HG02642 (cell line): Measurements from ENCODE around the gene COX18.

Source experiments
- ATAC-seq: cut with Tn5 transposase; IDR thresholded peaks from one replicate; pipeline ENCODE4 v1.9.1; 2021; ENCODE audit warnings: mild to moderate bottlenecking; ENCODE audit not compliant: unreplicated experiment, poor library complexity

The COX18 gene, protein sequence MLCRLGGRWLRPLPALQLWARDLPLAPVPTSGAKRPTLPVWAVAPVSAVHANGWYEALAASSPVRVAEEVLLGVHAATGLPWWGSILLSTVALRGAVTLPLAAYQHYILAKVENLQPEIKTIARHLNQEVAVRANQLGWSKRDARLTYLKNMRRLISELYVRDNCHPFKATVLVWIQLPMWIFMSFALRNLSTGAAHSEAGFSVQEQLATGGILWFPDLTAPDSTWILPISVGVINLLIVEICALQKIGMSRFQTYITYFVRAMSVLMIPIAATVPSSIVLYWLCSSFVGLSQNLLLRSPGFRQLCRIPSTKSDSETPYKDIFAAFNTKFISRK

DNA sequence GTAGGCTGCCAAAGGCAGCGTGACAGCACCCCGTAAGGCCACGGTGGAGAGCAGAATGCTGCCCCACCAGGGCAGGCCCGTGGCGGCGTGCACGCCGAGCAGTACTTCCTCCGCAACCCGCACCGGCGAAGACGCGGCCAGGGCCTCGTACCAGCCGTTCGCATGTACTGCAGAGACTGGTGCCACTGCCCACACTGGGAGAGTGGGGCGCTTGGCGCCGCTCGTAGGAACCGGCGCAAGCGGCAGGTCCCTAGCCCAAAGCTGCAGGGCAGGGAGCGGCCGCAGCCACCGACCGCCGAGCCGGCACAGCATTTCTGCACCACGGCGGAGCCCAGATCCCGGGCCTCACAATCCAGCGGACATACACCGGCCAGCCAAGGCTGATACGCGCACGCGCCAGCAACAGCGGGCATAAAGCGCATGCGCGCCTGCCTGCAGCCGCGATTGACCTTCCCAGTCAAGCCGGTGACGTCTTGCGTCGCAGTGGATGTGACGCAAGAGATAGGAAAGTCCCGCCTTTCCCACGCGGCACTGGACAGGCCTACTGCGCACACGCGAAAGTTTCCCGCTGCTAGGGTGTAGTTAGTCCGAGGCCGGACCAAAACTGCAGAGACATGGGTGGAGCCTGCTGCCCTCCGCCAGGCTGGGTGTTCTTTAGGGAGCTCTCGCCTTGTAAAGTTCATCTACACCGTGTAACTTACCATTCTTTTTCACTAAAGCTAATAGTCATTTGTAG lies at the start of gene COX18:
TSS of gene COX18 (minus strand) at position 379 of the 736 bp plus-strand sequence. CDS start at position 312, 67 bp downstream.
- peak; percentile 85 for ATAC-seq

DNA sequence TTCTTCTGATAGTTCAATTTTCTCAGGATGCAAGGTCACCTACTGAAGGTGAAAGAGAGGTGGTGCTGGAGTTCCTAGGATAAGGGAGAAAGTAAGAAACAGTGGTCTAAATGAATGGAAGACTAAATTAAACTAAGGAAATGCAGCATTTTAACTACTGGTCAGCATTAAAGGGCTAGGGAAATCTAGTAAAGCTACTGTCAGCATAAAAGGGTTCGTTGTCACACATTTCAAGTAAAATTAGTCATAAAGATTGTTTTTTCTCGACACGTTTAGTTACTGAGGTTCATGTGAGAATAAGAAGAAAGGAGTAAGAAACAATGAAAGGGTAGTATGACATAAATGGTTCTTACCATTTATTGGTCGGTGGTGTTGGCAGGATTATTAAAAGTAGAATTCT lies 40.0 kb upstream of the COX18 start:
- ATAC-seq = no peak

DNA sequence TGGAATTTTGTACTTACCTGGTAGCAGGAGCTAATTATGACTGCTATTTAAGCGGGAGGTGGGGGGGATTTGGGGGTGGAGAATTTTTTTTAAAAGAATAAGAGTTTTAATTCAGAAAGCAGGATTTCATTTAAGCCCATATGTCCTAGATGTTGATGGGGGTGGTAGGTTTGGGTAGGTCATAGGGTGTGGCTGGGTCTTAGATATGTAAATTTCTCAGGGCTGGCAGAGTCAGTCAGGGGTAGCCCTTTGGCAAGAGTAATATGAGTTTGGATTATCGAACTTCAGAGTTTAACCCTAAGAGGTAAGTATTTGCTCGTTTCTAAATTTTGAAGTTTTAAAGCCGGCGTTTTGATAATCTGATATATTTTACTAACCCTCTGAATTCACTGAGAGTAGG lies 35.2 kb upstream of the COX18 start:
- no peak for ATAC-seq

DNA sequence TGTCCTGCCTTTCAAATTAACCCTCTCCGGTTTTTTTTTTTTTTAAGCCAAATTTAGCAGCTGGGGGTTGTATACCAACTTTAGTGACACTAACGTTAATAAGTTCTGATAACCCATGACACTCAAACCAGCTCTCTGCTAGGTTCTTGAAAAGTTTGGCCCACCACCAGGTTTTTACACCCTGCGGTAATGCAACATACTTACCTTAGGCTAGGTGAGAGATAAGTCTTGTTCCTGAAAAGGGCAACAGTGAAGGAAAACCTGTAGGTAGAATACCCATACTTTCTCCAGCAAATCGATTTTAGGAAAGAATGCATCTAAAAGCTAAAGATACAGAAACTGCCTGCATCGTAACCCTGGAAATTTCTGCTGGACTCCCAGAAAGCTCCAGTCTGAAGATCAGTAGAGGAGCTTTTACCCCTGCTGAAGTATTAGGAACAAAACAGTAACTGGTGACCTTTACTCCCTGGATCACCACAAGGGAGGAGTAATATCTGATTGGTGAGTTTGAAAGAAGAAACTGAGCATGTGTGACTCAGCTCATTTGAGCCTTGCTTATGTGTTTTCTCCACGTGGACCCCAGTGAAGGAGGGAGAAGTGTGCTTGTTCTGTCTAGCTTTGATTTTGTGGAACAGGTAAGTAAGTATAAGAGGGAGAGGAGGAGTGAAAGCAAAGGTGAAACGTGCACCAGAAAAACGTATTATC lies 34.4 kb upstream of the COX18 start:
- ATAC-seq = no peak

DNA sequence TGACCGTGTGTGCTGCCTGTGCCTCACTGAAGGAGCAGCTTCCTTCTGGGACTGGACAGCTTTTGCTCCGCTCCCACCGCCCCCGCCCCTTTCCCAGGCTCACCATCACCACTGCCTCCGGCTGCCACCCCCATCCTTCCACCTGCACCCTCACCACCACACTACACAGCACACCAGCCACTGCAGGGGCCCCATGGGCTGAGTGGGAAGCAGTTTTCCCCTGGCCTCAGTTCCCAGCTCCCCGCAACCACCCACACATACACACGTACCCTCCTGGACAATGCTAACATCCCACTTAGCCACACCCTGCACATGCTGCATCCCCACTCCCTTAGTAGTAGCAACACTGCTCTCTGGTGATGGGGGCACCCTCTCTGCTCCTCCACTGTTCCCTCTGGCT lies 29.6 kb upstream of the COX18 start:
- no peak for ATAC-seq

DNA sequence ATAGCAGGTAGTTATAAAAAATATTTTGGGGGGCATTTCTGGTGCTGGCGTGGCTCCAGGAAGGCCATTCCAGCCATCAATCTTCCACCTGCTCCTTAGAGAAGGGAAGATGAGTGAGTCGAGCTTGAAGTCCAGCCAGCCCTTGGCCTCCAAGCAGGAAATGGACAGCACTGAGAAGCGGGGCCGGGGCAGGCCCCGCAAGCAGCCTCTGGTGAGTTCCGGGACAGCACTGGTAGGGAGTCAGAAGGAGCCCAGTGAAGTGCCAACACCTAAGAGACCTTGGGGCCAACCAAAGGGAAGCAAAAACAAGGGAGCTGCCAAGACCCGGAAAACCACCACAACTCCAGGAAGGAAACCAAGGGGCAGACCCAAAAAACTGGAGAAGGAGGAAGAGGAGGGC lies 29.2 kb upstream of the COX18 start:
- ATAC-seq = no peak

DNA sequence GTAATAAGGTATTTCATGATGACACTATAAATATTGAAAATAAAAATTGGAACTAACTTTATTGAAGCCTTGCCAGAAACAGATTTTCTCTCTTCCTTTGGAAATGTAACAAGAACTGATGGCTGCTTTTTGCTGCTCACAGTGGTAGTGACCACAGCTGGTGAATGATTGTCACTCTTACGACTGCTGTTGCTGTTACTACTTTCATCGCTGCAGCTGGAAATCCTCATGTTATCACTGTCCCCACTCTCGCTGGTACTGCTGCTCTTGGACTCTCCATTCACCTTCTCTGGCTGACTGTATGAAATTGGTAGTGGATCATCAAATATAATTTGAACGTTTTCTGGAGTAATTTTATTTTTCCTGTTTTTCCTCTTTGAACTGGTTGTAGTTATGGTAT lies 28.5 kb upstream of the COX18 start:
- no peak for ATAC-seq

DNA sequence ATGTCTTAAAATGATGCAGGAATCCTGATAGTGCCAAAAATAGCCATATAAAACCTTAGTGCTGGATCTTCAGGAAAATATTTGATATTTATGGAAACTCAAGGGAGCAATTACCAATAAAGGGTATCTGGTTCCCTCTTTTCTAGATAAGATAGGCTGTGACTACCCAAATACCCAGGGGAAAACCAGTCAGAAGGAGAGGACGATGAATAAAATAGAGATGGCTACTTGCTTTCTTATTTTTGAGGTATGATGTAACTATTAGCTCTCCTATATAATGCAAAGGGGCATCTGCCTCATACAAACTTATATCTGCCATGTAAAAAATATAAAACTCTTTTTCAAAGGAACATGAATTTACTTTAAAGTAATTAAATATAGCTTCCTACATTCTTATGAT lies 23.4 kb upstream of the COX18 start:
- no peak for ATAC-seq

DNA sequence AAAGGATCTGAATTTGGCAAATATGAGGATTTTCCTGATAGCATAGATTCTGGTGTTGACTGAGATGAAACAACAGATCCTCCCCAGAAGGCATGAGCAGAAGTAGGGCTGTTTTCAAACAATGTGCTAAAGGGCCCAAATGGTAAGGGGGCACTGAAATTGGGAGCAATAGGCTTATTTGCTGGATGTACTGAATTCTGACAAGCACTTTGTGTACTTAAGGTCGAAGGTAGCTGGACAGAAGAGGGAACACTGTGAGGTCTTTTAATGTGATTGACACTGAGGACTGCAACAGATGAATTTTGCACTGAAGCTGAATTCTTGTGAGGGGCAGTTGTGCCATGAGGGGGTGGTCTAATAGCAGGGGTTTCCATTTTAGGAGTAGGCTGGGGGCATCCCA lies 21.2 kb upstream of the COX18 start:
- no peak for ATAC-seq

DNA sequence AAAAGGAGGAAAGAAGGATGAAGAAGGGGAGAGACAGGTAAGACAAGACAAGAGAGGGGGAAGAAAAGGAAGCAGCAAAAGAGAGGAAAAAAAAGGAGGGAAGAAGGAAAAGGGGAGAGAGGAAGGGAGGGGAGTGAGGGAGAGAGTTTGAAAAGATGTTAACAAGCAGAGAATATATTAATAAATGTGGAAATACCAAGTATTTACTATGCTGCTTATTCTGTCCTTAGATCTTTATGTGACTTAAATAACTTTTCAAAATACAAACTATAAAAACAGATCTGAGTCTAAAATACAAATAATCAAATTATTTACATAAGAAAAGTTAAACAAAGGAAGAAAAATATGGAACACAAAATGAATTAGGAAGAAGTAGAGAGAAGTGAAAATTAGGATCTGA lies 18.4 kb upstream of the COX18 start:
- no peak for ATAC-seq

DNA sequence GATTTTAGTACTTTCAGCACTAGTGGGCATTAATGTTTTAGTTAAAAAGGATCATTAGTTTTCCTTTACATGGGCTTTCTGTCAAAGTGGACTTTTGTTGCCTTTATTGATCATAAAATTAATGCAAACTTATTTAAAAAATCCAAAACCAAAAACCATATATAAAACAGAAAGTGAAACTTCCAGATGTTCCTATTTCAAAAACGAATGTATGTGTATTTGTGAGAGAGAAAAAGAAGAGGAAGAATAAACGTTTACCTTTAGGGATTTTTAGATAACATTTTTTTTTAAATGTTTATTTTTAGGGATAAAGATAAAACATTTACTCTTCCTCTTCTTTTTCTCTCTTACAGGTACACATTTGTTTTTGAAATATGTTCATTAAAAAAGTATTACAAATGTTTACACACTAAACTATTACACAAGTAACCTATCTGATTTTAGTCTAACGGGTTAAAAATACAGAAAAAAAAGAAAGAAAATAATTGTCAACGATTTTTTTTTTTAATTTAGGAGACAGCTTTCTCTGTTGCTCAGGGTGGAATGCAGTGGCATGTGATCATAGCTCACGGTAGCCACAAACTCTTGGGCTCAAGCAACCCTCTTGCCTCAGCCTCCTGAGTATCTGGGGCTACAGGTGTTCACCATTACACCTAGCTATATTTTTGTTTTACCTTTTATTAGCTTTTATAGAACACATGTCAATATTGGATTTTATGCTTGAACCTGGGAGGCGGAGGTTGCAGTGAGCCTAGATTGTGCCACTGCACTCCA lies 16.8 kb upstream of the COX18 start:
- no peak for ATAC-seq

DNA sequence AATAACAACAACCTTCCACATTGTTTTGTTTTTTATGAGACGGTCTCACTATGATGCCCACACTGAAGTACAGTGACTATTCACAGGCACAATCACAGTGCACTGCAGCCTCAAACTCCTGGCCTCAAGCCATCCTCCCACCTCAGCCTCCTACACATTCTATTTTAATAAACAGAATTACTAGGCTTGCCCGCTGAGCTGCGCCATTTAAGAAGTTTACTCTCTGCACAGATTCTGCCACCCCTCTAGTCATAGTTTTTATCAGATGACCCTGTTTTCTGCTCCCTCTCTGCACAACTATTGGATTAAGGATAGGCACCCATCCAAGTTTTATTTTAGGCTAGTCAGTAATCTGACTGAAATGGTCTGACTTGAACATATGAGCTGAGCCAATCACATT lies 11.3 kb upstream of the COX18 start:
- no peak for ATAC-seq

DNA sequence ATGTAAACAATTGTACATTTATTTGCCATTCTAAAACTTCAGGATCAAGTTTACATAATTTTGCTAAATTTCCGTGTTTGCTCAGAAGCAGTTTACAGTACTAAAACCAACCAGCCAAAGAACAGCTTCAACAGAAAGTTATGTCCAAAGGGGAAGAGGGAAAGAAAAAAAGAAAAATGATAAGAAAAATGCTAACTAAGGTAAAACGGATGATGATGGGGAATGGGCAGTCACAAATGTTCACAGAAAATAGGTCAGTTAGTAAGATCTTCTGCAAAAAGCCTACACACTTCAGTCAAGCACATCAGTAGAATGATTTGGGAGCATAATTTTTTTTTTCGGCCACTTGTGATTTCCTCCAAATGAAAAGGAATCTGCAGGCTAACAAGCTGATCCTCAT lies 6.3 kb upstream of the COX18 start:
- no peak for ATAC-seq

DNA sequence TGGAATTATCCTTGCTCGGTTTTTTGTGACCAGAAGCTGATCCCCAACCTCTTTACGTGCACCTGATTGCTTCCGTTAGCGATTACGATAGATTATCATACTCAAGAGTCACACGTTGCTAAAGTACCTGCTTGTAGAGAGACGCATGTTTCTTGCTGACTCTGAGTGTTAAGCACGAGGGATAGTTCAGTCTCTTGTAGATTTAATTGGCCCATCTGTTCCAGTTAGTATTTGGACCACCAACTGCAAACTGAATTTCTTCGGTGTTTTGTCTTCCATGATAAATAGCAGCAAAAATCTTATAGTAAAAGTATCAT lies 516 bp upstream of the COX18 start:
- ATAC-seq = peak; percentile 14

DNA sequence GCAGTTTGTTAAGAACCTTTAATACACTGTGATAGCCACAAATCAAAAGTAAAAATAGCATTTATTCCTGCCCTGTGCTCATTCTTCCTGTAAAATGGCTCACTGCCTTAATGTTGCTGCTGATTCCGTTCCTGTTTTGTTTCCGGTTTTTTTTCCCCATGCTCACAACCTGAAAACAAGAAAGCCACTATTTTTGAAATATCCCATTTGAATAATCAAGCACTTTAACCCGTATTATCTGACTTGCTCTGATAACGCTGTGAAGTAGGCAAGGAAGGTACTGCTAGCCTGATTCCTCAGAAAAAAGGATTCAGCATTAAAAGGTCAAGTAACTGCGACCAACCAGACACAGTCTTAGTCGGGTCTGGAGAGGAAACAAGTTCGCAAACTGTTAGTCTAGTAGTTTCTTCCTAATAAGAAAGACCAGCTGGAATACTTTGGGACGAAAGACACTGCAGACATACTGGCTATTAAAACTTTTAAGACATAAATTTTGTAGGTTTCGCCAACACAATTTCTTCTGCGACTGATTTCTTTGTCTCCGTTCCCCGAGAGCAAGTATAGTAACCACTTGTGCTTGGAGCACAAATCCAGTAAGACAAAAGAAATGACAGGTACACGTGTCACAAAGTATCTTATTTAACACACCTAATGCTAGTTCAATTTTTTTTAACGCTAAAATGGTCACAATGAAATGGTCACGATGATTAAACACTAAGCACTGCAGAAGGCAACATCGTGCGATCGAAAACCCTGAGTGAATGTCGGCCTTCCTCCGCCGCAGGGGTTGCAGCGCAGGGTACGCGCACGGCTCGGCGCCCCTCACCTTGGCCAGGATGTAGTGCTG lies 802 bp downstream of the COX18 start:
- peak; percentile 2 for ATAC-seq

DNA sequence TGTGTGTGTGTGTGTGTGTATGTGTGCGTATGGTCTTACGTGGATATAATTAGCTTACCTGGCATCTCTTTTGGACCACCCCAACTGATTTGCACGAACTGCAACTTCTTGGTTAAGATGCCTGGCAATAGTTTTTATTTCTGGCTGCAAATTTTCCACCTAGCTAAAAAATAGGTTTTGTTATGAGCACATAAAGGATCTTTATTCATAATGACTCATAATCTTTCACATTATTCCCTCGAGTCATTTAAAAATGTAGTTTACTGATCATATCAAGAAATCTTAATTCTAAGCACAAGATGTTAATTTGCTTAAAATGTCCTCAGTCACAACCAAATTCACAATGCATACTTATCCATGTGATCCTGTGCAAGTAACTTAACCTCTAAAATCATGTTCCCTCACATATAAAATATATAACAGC lies 1.5 kb downstream of the COX18 start:
- ATAC-seq = no peak

DNA sequence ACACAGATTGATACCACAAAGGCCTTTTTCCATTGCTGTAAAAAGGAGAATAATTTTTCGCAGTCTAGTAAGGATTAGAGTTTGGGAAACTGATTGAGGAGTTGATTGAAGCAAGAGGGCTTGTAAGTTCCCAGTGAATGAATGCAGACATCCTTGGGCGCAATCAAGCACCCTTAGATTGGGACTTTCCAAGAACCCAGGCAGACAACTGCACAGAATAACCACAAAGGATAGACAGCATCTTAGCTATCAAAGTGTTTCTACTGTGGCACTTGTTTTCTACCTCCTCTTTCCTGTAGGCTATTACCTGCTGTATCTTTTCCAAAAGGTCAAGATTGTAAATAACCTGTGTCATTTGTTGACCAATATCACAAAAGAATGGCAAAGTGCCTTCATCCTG lies 2.6 kb downstream of the COX18 start:
- ATAC-seq = no peak

DNA sequence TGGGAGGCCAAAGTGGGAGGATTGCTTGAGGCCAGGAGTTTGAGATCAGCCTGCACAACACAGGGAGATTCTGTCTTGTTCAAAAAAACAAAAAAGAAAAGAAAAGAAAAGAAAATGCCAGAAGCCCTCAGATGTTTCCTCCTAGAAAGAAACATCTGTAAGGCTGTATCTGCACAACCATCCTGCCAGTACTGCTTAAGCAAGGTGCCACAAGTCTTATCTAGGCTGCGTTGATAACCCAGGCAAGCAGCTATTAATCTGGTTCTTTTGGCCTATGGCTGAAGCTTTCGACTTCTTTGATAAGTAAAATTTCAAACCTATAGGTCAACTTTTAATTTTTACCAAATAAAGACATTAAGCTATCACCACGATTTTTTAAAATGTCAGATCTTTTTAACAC lies 3.1 kb downstream of the COX18 start:
- no peak for ATAC-seq

DNA sequence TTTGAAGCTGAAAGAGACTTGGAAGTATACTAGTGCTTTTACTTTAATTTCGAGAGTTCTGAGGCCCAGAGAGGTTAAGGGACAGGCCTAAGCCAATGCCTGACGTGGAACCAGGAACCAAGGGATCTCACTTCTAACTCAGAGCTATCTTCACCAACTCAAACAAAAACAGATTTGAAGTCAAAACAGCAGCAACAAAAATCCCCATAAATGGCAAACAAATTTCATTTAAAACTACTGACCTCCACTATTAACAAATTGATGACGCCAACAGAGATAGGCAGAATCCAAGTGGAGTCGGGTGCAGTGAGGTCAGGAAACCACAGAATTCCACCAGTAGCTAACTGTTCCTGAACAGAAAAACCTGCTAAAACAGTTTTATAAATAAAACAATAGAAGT lies 5.0 kb downstream of the COX18 start:
- no peak for ATAC-seq
